Hepatic stellate cell (primary cell): ENCODE measurements around the gene WDFY4.

Experiments used
- DNase-seq: peaks from one replicate; pipeline ENCODE4 v3.0.0; 2011; ENCODE audit warnings: low spot score

Gene WDFY4

GRCh38 chr10:48748573-48748972, 63.9 kb downstream of the WDFY4 start:
- no peak for DNase-seq

GRCh38 chr10:48749254-48749787, 64.6 kb downstream of the WDFY4 start:
- no peak for DNase-seq

GRCh38 chr10:48750019-48750418, 65.3 kb downstream of the WDFY4 start:
- DNase-seq = no peak

GRCh38 chr10:48750991-48751390, 66.3 kb downstream of the WDFY4 start:
- no peak for DNase-seq

GRCh38 chr10:48751730-48752129, 67.1 kb downstream of the WDFY4 start:
- DNase-seq = no peak

GRCh38 chr10:48758411-48758810, 73.7 kb downstream of the WDFY4 start:
- DNase-seq = no peak

- no peak for DNase-seq
Measured at GRCh38 chr10:48759113-48759901, 74.6 kb downstream of the WDFY4 start.

GRCh38 chr10:48760983-48761382, 76.3 kb downstream of the WDFY4 start:
- DNase-seq = no peak

GRCh38 chr10:48762064-48763042, 77.7 kb downstream of the WDFY4 start:
- no peak for DNase-seq

- no peak for DNase-seq
Measured at GRCh38 chr10:48763403-48763965, 78.8 kb downstream of the WDFY4 start.

- no peak for DNase-seq
Measured at GRCh38 chr10:48764486-48764885, 79.8 kb downstream of the WDFY4 start.

- DNase-seq = no peak
Measured at GRCh38 chr10:48765039-48765438, 80.4 kb downstream of the WDFY4 start.

- no peak for DNase-seq
Measured at GRCh38 chr10:48765527-48765926, 80.9 kb downstream of the WDFY4 start.

GRCh38 chr10:48767373-48768143, 82.9 kb downstream of the WDFY4 start:
- no peak for DNase-seq

- no peak for DNase-seq
Measured at GRCh38 chr10:48768144-48768766, 83.6 kb downstream of the WDFY4 start.

- DNase-seq = no peak
Measured at GRCh38 chr10:48768926-48769325, 84.3 kb downstream of the WDFY4 start.

GRCh38 chr10:48769706-48770435, 85.2 kb downstream of the WDFY4 start:
- no peak for DNase-seq

- DNase-seq = no peak
Measured at GRCh38 chr10:48770561-48771089, 86.0 kb downstream of the WDFY4 start.

GRCh38 chr10:48771234-48771633, 86.6 kb downstream of the WDFY4 start:
- no peak for DNase-seq

GRCh38 chr10:48772059-48772458, 87.4 kb downstream of the WDFY4 start:
- no peak for DNase-seq
